ENCODE measurements around the gene HFM1.
A peak's percentile ranks its signal among the peaks of the same experiment; 100 is the strongest.
"Not testable (repeated sequence)": the region's sequence is repeated elsewhere in the genome, so short reads cannot be mapped to it uniquely, and the experiment has no call there.

HFM1 gene, protein sequence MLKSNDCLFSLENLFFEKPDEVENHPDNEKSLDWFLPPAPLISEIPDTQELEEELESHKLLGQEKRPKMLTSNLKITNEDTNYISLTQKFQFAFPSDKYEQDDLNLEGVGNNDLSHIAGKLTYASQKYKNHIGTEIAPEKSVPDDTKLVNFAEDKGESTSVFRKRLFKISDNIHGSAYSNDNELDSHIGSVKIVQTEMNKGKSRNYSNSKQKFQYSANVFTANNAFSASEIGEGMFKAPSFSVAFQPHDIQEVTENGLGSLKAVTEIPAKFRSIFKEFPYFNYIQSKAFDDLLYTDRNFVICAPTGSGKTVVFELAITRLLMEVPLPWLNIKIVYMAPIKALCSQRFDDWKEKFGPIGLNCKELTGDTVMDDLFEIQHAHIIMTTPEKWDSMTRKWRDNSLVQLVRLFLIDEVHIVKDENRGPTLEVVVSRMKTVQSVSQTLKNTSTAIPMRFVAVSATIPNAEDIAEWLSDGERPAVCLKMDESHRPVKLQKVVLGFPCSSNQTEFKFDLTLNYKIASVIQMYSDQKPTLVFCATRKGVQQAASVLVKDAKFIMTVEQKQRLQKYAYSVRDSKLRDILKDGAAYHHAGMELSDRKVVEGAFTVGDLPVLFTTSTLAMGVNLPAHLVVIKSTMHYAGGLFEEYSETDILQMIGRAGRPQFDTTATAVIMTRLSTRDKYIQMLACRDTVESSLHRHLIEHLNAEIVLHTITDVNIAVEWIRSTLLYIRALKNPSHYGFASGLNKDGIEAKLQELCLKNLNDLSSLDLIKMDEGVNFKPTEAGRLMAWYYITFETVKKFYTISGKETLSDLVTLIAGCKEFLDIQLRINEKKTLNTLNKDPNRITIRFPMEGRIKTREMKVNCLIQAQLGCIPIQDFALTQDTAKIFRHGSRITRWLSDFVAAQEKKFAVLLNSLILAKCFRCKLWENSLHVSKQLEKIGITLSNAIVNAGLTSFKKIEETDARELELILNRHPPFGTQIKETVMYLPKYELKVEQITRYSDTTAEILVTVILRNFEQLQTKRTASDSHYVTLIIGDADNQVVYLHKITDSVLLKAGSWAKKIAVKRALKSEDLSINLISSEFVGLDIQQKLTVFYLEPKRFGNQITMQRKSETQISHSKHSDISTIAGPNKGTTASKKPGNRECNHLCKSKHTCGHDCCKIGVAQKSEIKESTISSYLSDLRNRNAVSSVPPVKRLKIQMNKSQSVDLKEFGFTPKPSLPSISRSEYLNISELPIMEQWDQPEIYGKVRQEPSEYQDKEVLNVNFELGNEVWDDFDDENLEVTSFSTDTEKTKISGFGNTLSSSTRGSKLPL (N-terminal part only)

GRCh38 chr1:91404151-91405012 is at the start of gene HFM1:
HFM1 (minus strand) TSS chr1:91404837; CDS start chr1:91401082, 3,755 bp downstream.
- peak within 1 kb of the TSS; percentile 96 for H3K9ac ChIP-seq (ENCODE audit: low read length)
- H3K27ac ChIP-seq (ENCODE audit: low read depth, low read length), result peak within 1 kb of the TSS; percentile 82
- no peaks in the 10 kb centered on the region for H3K36me3 ChIP-seq (ENCODE audit: insufficient read depth, low read length)
- peaks cover 3% of the 10 kb centered on the region for H3K4me1 ChIP-seq (ENCODE audit: insufficient read depth, low read length)
- H3K27me3 ChIP-seq (ENCODE audit: control insufficient read depth in 1 of 2, insufficient read depth in 2 of 2, low read length in 2 of 2), result no peaks in the 10 kb centered on the region
- no peaks in the 10 kb centered on the region for H3K9me3 ChIP-seq (ENCODE audit: low read length)
- peak within 1 kb of the TSS; percentile 64 to 71 for H3K4me3 ChIP-seq (ENCODE audit: low read depth in 1 of 2, low read length in 2 of 2)

GRCh38 chr1:91454136-91454535 is 49.5 kb upstream of the HFM1 start:
- no peak overlapping the region for H3K27ac ChIP-seq (ENCODE audit: low read depth, low read length)
- no peaks in the 10 kb centered on the region for H3K36me3 ChIP-seq (ENCODE audit: insufficient read depth, low read length)
- no peaks in the 10 kb centered on the region for H3K27me3 ChIP-seq (ENCODE audit: control insufficient read depth in 1 of 2, insufficient read depth in 2 of 2, low read length in 2 of 2)
- H3K9ac ChIP-seq (ENCODE audit: low read length), result no peak overlapping the region
- H3K9me3 ChIP-seq (ENCODE audit: low read length), result no peaks in the 10 kb centered on the region
- H3K4me1 ChIP-seq (ENCODE audit: insufficient read depth, low read length), result no peaks in the 10 kb centered on the region
- no peak overlapping the region for H3K4me3 ChIP-seq (ENCODE audit: low read depth in 1 of 2, low read length in 2 of 2)

DNA sequence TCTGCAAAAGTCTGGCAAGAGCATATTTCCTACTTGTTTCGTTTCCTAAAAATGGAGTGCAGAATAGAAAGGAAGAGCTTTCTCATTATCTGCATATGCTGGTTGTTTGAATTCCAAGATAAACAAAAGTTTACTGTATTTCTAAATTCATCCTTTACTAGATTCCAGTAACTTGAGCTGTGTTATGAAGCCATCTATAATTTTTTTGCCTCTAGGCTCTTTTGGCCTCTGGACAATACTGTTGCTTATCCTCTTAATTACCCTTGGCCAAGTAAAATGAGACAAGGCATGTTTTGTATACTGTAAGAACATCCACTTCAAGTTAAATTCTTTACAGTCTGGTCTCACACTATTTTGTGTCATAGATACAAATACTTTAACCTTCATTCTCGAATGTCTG is 45.6 kb upstream of the HFM1 start:
- no peak overlapping the region for H3K27ac ChIP-seq (ENCODE audit: low read depth, low read length)
- no peaks in the 10 kb centered on the region for H3K27me3 ChIP-seq (ENCODE audit: control insufficient read depth in 1 of 2, insufficient read depth in 2 of 2, low read length in 2 of 2)
- H3K36me3 ChIP-seq (ENCODE audit: insufficient read depth, low read length), result no peaks in the 10 kb centered on the region
- H3K4me1 ChIP-seq (ENCODE audit: insufficient read depth, low read length), result no peaks in the 10 kb centered on the region
- no peak overlapping the region for H3K9ac ChIP-seq (ENCODE audit: low read length)
- H3K4me3 ChIP-seq (ENCODE audit: low read depth in 1 of 2, low read length in 2 of 2), result no peak overlapping the region
- H3K9me3 ChIP-seq (ENCODE audit: low read length), result no peaks in the 10 kb centered on the region

- H3K27ac ChIP-seq (ENCODE audit: low read depth, low read length); H3K9ac ChIP-seq (ENCODE audit: low read length); H3K9me3 ChIP-seq (ENCODE audit: low read length); H3K4me3 ChIP-seq (ENCODE audit: low read depth in 1 of 2, low read length in 2 of 2); H3K27me3 ChIP-seq (ENCODE audit: control insufficient read depth in 1 of 2, insufficient read depth in 2 of 2, low read length in 2 of 2); H3K4me1 ChIP-seq (ENCODE audit: insufficient read depth, low read length); H3K36me3 ChIP-seq (ENCODE audit: insufficient read depth, low read length): not testable (repeated sequence)
Measured at GRCh38 chr1:91447782-91448181, 43.1 kb upstream of the HFM1 start.

GRCh38 chr1:91441980-91442379 is 37.3 kb upstream of the HFM1 start:
- not testable (repeated sequence) for H3K4me3 ChIP-seq (ENCODE audit: low read depth in 1 of 2, low read length in 2 of 2); H3K36me3 ChIP-seq (ENCODE audit: insufficient read depth, low read length); H3K27ac ChIP-seq (ENCODE audit: low read depth, low read length); H3K9ac ChIP-seq (ENCODE audit: low read length); H3K4me1 ChIP-seq (ENCODE audit: insufficient read depth, low read length); H3K9me3 ChIP-seq (ENCODE audit: low read length); H3K27me3 ChIP-seq (ENCODE audit: control insufficient read depth in 1 of 2, insufficient read depth in 2 of 2, low read length in 2 of 2)

- H3K9me3 ChIP-seq (ENCODE audit: low read length), result peaks cover 3% of the 10 kb centered on the region
- H3K4me1 ChIP-seq (ENCODE audit: insufficient read depth, low read length), result no peaks in the 10 kb centered on the region
- H3K9ac ChIP-seq (ENCODE audit: low read length), result no peak overlapping the region
- H3K27me3 ChIP-seq (ENCODE audit: control insufficient read depth in 1 of 2, insufficient read depth in 2 of 2, low read length in 2 of 2), result no peaks in the 10 kb centered on the region
- H3K36me3 ChIP-seq (ENCODE audit: insufficient read depth, low read length), result no peaks in the 10 kb centered on the region
- no peak overlapping the region for H3K27ac ChIP-seq (ENCODE audit: low read depth, low read length)
- H3K4me3 ChIP-seq (ENCODE audit: low read depth in 1 of 2, low read length in 2 of 2), result no peak overlapping the region
Measured at GRCh38 chr1:91440847-91441246, 36.2 kb upstream of the HFM1 start.

DNA sequence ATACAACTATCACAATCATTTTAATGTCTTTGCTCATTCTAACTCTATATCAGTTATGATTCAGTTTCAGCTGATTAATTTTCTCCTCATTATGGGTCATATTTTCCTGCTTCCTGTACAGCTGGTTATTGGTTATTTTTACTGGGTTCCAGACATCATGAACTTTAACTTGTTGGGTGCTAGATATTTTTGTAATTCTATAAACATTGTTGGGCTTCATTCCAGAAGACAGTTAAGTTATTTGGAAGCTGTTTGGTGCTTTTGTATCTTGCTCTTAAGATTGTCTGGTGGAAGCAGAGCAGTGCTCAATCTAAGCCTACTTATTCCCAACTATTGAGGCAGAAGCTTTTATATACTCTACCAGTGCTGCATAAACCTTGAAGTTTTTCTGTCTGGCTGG is 34.4 kb upstream of the HFM1 start:
- no peak overlapping the region for H3K4me3 ChIP-seq (ENCODE audit: low read depth in 1 of 2, low read length in 2 of 2)
- H3K4me1 ChIP-seq (ENCODE audit: insufficient read depth, low read length), result no peaks in the 10 kb centered on the region
- H3K36me3 ChIP-seq (ENCODE audit: insufficient read depth, low read length), result no peaks in the 10 kb centered on the region
- no peak overlapping the region for H3K9ac ChIP-seq (ENCODE audit: low read length)
- H3K27me3 ChIP-seq (ENCODE audit: control insufficient read depth in 1 of 2, insufficient read depth in 2 of 2, low read length in 2 of 2), result no peaks in the 10 kb centered on the region
- H3K9me3 ChIP-seq (ENCODE audit: low read length), result peaks cover 3% of the 10 kb centered on the region
- H3K27ac ChIP-seq (ENCODE audit: low read depth, low read length), result no peak overlapping the region

DNA sequence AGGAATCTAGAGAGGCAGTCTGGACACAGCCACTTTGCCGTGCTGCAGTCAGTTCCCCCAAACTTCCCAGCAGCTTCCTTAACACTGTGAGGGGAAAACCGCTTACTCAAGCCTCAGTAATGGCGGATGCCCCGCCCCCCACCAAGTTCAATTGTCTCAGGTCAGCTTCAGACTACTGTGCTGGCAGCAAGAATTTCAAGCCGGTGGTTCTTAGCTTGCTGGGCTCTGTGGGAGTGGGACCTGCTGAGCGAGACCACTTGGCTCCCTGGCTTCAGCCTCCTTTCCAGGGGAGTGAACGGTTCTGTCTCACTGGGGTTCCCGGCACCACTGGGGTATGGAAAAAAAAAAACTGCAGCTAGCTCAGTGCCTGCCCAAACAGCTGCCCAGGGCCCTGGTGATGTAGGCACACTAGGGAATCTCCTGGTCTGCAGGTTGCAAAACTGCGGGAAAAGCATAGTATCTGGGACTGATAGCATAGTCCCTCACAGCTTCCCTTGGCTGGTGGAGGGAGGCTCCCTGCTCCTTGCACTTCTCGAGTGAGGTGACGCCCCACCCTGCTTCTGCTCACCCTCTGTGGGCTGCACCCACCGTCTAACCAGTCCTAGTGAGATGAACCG is 23.7 kb upstream of the HFM1 start:
- Histone ChIP-seq H3K27me3 (ENCODE audit: control insufficient read depth in 1 of 2, insufficient read depth in 2 of 2, low read length in 2 of 2) (no peaks in the 10 kb centered on the region), H3K4me1 (ENCODE audit: insufficient read depth, low read length) (no peaks in the 10 kb centered on the region), H3K4me3 (ENCODE audit: low read depth in 1 of 2, low read length in 2 of 2) (no peak overlapping the region), H3K27ac (ENCODE audit: low read depth, low read length) (no peak overlapping the region), H3K9ac (ENCODE audit: low read length) (no peak overlapping the region), H3K36me3 (ENCODE audit: insufficient read depth, low read length) (no peaks in the 10 kb centered on the region), H3K9me3 (ENCODE audit: low read length) (no peaks in the 10 kb centered on the region)

DNA sequence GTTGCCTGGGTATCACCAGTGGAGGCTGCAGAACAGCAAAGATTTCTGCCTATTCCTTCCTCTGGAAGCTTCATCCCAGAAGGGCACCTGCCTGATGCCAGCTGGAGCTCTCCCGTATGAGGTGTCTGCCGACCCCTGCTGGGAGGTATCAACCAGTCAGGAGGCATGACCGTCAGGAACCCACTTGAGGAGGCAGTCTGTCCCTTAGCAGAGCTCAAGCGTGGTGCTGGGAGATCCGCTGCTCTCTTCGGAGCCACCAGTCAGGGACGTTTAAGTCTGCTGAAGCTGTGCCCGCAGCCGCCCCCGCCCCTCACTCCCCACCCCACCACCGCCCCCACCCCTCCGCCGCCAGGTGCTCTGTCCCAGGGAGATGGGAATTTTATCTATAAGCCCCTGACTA is 23.1 kb upstream of the HFM1 start:
- no peaks in the 10 kb centered on the region for H3K4me1 ChIP-seq (ENCODE audit: insufficient read depth, low read length)
- H3K27me3 ChIP-seq (ENCODE audit: control insufficient read depth in 1 of 2, insufficient read depth in 2 of 2, low read length in 2 of 2), result no peaks in the 10 kb centered on the region
- no peak overlapping the region for H3K27ac ChIP-seq (ENCODE audit: low read depth, low read length)
- no peak overlapping the region for H3K4me3 ChIP-seq (ENCODE audit: low read depth in 1 of 2, low read length in 2 of 2)
- no peak overlapping the region for H3K9ac ChIP-seq (ENCODE audit: low read length)
- H3K36me3 ChIP-seq (ENCODE audit: insufficient read depth, low read length), result no peaks in the 10 kb centered on the region
- no peaks in the 10 kb centered on the region for H3K9me3 ChIP-seq (ENCODE audit: low read length)

DNA sequence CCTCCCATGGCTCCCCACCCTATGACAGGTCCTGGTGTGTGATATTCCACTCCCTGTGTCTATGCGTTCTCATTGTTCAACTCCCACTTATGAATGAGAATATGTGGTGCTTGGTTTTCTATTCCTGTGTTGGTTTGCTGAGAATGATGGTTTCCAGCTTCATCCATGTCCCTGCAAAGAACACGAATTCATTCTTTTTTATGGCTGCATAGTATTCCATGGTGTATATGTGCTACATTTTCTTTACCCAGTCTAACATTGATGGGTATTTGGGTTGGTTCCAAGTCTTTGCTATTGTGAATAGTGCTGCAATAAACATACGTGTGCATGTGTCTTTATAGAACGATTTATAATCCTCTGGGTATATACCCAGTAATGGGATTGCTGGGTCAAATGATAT is 17.9 kb upstream of the HFM1 start:
- not testable (repeated sequence) for H3K9me3 ChIP-seq (ENCODE audit: low read length); H3K4me3 ChIP-seq (ENCODE audit: low read depth in 1 of 2, low read length in 2 of 2); H3K4me1 ChIP-seq (ENCODE audit: insufficient read depth, low read length); H3K27ac ChIP-seq (ENCODE audit: low read depth, low read length); H3K9ac ChIP-seq (ENCODE audit: low read length); H3K27me3 ChIP-seq (ENCODE audit: control insufficient read depth in 1 of 2, insufficient read depth in 2 of 2, low read length in 2 of 2); H3K36me3 ChIP-seq (ENCODE audit: insufficient read depth, low read length)
